Left lobe of liver (tissue), 2 donors: Measurements from ENCODE around the gene TPGS1. TPM values are rescaled to one million over a fixed set of nuclear protein-coding genes. Genes with fewer than 3 reads are reported as not detected.

Experiments used
- ATAC-seq: fragments of 200-7000 bp; cut with Tn5 transposase; one replicate; pipeline ENCODE4 v1.9.1; 2020; ENCODE audit warnings: mild to moderate bottlenecking, moderate library complexity
- DNase-seq: peaks from one replicate; pipeline ENCODE4 v3.0.0-alpha.2; 2020; ENCODE audit warnings: low spot score
- total RNA-seq: library from RNA; stranded (reverse); gene quantifications from one replicate; pipeline ENCODE4 v1.2.1, GENCODE V29; 2021
- donor health status: DM: no; HTN: no; CAD: no; lungs with moderate emphysema.
- donor health status: DM: no; HTN: yes; CAD: no.

The TPGS1 gene
- total RNA-seq, 1 donor from 2014 or later = 10.4 TPM

DNA sequence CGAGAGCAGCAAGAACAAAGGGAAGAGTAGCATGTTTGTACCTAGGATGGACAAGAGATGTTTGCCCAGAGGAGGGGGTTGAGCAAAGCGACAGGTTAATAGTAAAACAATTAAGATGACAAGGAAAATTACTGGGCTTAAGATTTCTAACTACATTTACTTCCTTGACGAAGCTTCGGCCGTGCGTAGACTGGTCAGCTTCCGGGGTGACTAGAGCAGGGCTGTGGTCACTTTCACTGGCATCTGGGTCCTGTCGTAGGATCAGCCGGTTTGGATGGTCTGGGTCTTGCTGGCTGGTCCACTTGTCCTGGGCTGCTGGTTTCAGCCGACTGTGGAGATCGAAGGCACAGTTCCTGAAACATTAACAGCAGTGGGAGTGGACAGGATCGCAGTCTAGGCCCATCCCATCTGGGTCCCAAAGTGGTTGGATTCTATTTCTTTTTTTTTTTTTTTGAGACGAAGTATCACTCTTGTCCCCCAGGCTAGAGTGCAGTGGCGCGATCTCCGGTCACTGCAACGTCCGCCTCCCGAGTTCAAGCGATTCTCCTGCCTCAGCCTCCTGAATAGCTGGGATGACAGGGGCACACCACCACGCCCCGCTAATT lies 60.1 kb downstream of the TPGS1 start:
- DNase-seq = no peak
- no peak for ATAC-seq

Other genes with a start within 250 kb of the TPGS1 start
- gene PLPP2, start 216.1 kb upstream of the TPGS1 start, total RNA-seq = 1.8 TPM
- gene MIER2, start 162.7 kb upstream of the TPGS1 start, total RNA-seq = 4.6 TPM
- 0.33 TPM for gene C2CD4C, start 98.3 kb upstream of the TPGS1 start, total RNA-seq
- gene SHC2, start 46.5 kb upstream of the TPGS1 start, total RNA-seq = 57.8 TPM
- 0.53 TPM for gene MADCAM1, start 11.0 kb upstream of the TPGS1 start, total RNA-seq
- 53.5 TPM for gene CDC34, start 24.3 kb downstream of the TPGS1 start, total RNA-seq
- gene GZMM, start 36.6 kb downstream of the TPGS1 start, total RNA-seq = 0.33 TPM
- gene BSG, start 65.1 kb downstream of the TPGS1 start, total RNA-seq = 98.2 TPM
- 0.30 TPM for gene HCN2, start 82.4 kb downstream of the TPGS1 start, total RNA-seq
- 51.8 TPM for gene POLRMT, start 126.0 kb downstream of the TPGS1 start, total RNA-seq
- gene FGF22, start 132.4 kb downstream of the TPGS1 start, total RNA-seq = 0.30 TPM
- 22.2 TPM for gene RNF126, start 155.7 kb downstream of the TPGS1 start, total RNA-seq
- 4.3 TPM for gene FSTL3, start 168.9 kb downstream of the TPGS1 start, total RNA-seq
- not detected for gene PRSS57, start 188.0 kb downstream of the TPGS1 start, total RNA-seq
- 6.6 TPM for gene PALM, start 201.4 kb downstream of the TPGS1 start, total RNA-seq
- 0.18 TPM for gene MISP, start 243.6 kb downstream of the TPGS1 start, total RNA-seq